SK-N-SH (cell line): Measurements from ENCODE around the gene BAHCC1. TPM values are rescaled to one million over a fixed set of nuclear protein-coding genes. Genes with fewer than 3 reads are reported as not detected.

Experiments used
- CTCF ChIA-PET: fragments of 300-600, 350-600 bp; formaldehyde crosslinking; extraction: SDS; loops from one replicate; lab custom pipeline; 2021; lab: Yijun Ruan, JAX
- POLR2A ChIA-PET: fragments of 350-600 bp; sonication (Branson Sonifier 250); formaldehyde crosslinking; extraction: SDS; loops from one replicate; lab custom pipeline; 2020; ENCODE audit warnings: antibody characterized with exemption, inconsistent platforms; lab: Yijun Ruan, JAX
- DNase-seq: peaks from one replicate; pipeline ENCODE4 v3.0.0; 2012
- H2AFZ ChIP-seq: fragments of 200-600 bp; sonication (generic); 2 replicates; pipeline ENCODE4 v1.8.1; 2016; ENCODE audit warnings: antibody characterized with exemption, mild to moderate bottlenecking, low read depth
- H3F3A ChIP-seq: fragments of 200-600 bp; sonication (generic); replicated peaks from 2 replicates; pipeline ENCODE3; 2016; ENCODE audit warnings: antibody characterized with exemption, mild to moderate bottlenecking; ENCODE audit not compliant: insufficient read depth
- H3K27ac ChIP-seq, 2 experiments: fragments of 200-500 bp in 1 of 2; fragments of 200-600 bp in 1 of 2; sonication (Bioruptor generic) in 1 of 2; sonication (generic), shearing (Covaris generic) in 1 of 2; 2 replicates each; pipeline versions ENCODE4 v1.5.1 to v1.6.1; 2014 to 2016; ENCODE audit warnings: low read depth in 2 of 2, inconsistent platforms in 1 of 2, low read length in 1 of 2, mild to moderate bottlenecking in 1 of 2, mixed read lengths in 1 of 2
- H3K27me3 ChIP-seq: fragments of 200-600 bp; sonication (generic), shearing (Covaris generic); 2 replicates; pipeline ENCODE4 v1.6.1; 2016; ENCODE audit warnings: mixed run types; ENCODE audit not compliant: insufficient read depth
- H3K36me3 ChIP-seq, 2 experiments: fragments of 200-500 bp in 1 of 2; fragments of 200-600 bp in 1 of 2; sonication (Bioruptor generic) in 1 of 2; sonication (generic) in 1 of 2; replicated peaks in 1 of 2; 2 replicates each; pipeline versions ENCODE3 to v1.5.1; 2014 to 2016; ENCODE audit warnings: low read length in 1 of 2, mild to moderate bottlenecking in 1 of 2; ENCODE audit not compliant: insufficient read depth in 2 of 2, control insufficient read depth in 1 of 2
- H3K4me1 ChIP-seq, 2 experiments: fragments of 200-500 bp in 1 of 2; fragments of 200-600 bp in 1 of 2; sonication (Bioruptor generic) in 1 of 2; sonication (generic), shearing (Covaris generic) in 1 of 2; 2 replicates each; pipeline versions ENCODE4 v1.5.1 to v1.6.1; 2014 to 2016; ENCODE audit warnings: low read depth in 1 of 2, low read length in 1 of 2, mixed run types in 1 of 2; ENCODE audit not compliant: insufficient read depth in 2 of 2, control insufficient read depth in 1 of 2
- H3K4me2 ChIP-seq: fragments of 200-600 bp; sonication (generic), shearing (Covaris generic); 2 replicates; pipeline ENCODE4 v1.6.1; 2017; ENCODE audit warnings: mixed run types
- H3K4me3 ChIP-seq, 2 experiments: fragments of 200-500 bp in 1 of 2; fragments of 200-600 bp in 1 of 2; sonication (Bioruptor generic) in 1 of 2; sonication (generic), shearing (Covaris generic) in 1 of 2; 2 replicates each; pipeline versions ENCODE4 v1.5.1 to v1.8.1; 2014 to 2016; ENCODE audit warnings: low read depth in 2 of 2, inconsistent platforms in 1 of 2, low read length in 1 of 2, mild to moderate bottlenecking in 1 of 2, mixed read lengths in 1 of 2, moderate library complexity in 1 of 2
- H3K79me2 ChIP-seq: fragments of 200-600 bp; sonication (generic); 2 replicates; pipeline ENCODE4 v1.8.1; 2017; ENCODE audit warnings: mild to moderate bottlenecking; ENCODE audit not compliant: insufficient read depth
- H3K9ac ChIP-seq: fragments of 200-600 bp; sonication (generic); 2 replicates; pipeline ENCODE4 v1.6.1; 2017; ENCODE audit warnings: mixed run types
- H3K9me2 ChIP-seq: fragments of 200-600 bp; sonication (generic); 2 replicates; pipeline ENCODE4 v1.6.1; 2017; ENCODE audit warnings: mixed run types
- H3K9me3 ChIP-seq: fragments of 200-600 bp; sonication (generic); 2 replicates; pipeline ENCODE4 v1.6.1; 2017; ENCODE audit warnings: mixed run types, mild to moderate bottlenecking, moderate library complexity
- H4K20me1 ChIP-seq: fragments of 200-600 bp; sonication (generic); 2 replicates; pipeline ENCODE4 v1.6.1; 2017; ENCODE audit warnings: mild to moderate bottlenecking, mixed run types; ENCODE audit not compliant: insufficient read depth
- CHD2 ChIP-seq: fragments of 150-350 bp; IDR thresholded peaks from 2 replicates; pipeline ENCODE4 v1.6.1; 2018; ENCODE audit warnings: low read length; ENCODE audit not compliant: partially characterized antibody
- FOXM1 ChIP-seq: IDR thresholded peaks from 2 replicates; pipeline ENCODE4 v1.4.0; 2012; ENCODE audit warnings: low read depth, mild to moderate bottlenecking
- GATA2 ChIP-seq: sonication (generic); formaldehyde crosslinking; IDR thresholded peaks from 2 replicates; pipeline ENCODE4 v1.5.0; 2020; ENCODE audit warnings: mild to moderate bottlenecking, missing genetic modification reagents
- MEF2A ChIP-seq: IDR thresholded peaks from 2 replicates; pipeline ENCODE4 v1.4.0; 2012; ENCODE audit warnings: low read depth, borderline replicate concordance
- MXI1 ChIP-seq: IDR thresholded peaks from 2 replicates; pipeline ENCODE4 v1.6.1; 2012; ENCODE audit warnings: mild to moderate bottlenecking, low read depth, low read length, improper control_type of control experiment
- NFIC ChIP-seq: IDR thresholded peaks from 2 replicates; pipeline ENCODE4 v1.4.0; 2012; ENCODE audit warnings: borderline replicate concordance
- NRF1 ChIP-seq: IDR thresholded peaks from 2 replicates; pipeline ENCODE4 v1.6.1; 2012; ENCODE audit warnings: low read depth, mild to moderate bottlenecking, low read length
- POLR2AphosphoS5 ChIP-seq: IDR thresholded peaks from 2 replicates; pipeline ENCODE4 v1.6.1; 2012; ENCODE audit warnings: low read depth, low read length
- RCOR1 ChIP-seq: fragments of 150-350 bp; IDR thresholded peaks from 2 replicates; pipeline ENCODE4 v1.6.1; 2017; ENCODE audit warnings: antibody characterized with exemption, low read length
- RFX5 ChIP-seq: IDR thresholded peaks from 2 replicates; pipeline ENCODE4 v1.6.1; 2012; ENCODE audit warnings: mild to moderate bottlenecking, improper control_type of control experiment, low read length
- SIN3A ChIP-seq: IDR thresholded peaks from 2 replicates; pipeline ENCODE4 v1.6.1; 2012; ENCODE audit warnings: low read depth, mild to moderate bottlenecking, low read length, moderate library complexity, borderline replicate concordance
- SMC3 ChIP-seq: IDR thresholded peaks from 2 replicates; pipeline ENCODE4 v1.6.1; 2012; ENCODE audit warnings: low read depth, low read length, improper control_type of control experiment
- TCF12 ChIP-seq: IDR thresholded peaks from 2 replicates; pipeline ENCODE4 v1.4.0; 2012
- TEAD4 ChIP-seq: IDR thresholded peaks from 2 replicates; pipeline ENCODE4 v1.4.0; 2012; ENCODE audit warnings: mild to moderate bottlenecking, borderline replicate concordance; ENCODE audit not compliant: insufficient read depth
- ZBTB33 ChIP-seq: IDR thresholded peaks from 2 replicates; pipeline ENCODE4 v1.4.0; 2012; ENCODE audit warnings: low read depth, borderline replicate concordance
- WGBS: methylation state at CpG from one replicate; pipeline ENCODE4 v1.1.6; 2017; ENCODE audit warnings: low lambda C conversion rate; 5-methylcytosine and 5-hydroxymethylcytosine counted together
- polyA plus RNA-seq, 3 experiments: library from polyadenylated mRNA; depleted of rRNA; stranded (reverse); fragments of >200 nt; gene quantifications; 2 replicates each; pipeline ENCODE4 v1.2.3, GENCODE V29; 2012
- TF ChIP-seq, protein P1 (sequence below): fragments of 150-350 bp; IDR thresholded peaks from 2 replicates; pipeline ENCODE4 v1.6.1; 2017; ENCODE audit warnings: antibody characterized with exemption, low read length, low read depth, borderline replicate concordance
- TF ChIP-seq, protein P2 (sequence below): IDR thresholded peaks from 2 replicates; pipeline ENCODE4 v1.6.1; 2012; ENCODE audit warnings: mild to moderate bottlenecking, low read depth, low read length, moderate library complexity
- TF ChIP-seq, protein P3 (sequence below): IDR thresholded peaks from 2 replicates; pipeline ENCODE4; 2012

Gene BAHCC1
- polyA plus RNA-seq, 1 of the 3 experiments (the other 2 are of a cell fraction), result 6.4 TPM

DNA sequence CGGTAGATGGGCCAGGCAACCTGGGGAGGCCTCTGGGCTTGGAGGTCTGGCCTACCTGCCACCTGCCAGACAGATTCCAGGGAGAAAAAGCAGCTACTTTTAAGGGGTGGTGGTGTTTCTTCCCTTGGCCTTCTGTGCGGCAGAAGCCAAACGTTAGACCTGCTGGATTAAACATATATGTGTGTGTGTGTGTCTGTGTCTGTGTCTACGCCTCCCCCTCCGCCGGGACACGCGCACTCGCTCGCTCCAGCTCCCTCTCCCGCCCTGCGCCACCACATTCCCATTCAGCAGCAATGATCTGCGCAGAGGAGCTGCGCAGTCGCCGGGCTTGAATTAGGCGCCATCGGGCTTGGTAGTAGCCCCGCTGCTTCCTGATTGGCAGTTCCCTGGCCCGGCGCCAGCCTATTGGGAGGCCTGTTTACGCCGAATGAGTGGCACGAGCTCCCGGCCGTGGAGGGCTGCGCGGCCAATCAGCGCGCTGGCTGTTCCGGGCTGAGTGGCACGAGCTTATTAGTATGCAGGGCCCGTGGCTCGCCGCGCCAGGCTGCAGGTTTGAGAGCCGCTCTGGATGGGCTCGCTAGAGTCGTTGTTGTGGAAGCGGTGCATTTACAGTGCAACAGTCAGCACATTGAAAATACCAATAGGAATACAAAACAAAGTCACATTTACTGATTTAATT is at the start of gene BAHCC1 (continued):
- TF ChIP-seq CHD2 (no peak), MEF2A (no peak), NRF1 (peak; percentile 97), TCF12 (peak; percentile 39; the same call in 1 of the 2 replicates), MXI1 (peak; percentile 93), SMC3 (0 out of 2 replicates have a peak, but pooled peaks have one; percentile 11), TEAD4 (no peak), POLR2AphosphoS5 (peak; percentile 99)
- TF ChIP-seq, protein P1, sequence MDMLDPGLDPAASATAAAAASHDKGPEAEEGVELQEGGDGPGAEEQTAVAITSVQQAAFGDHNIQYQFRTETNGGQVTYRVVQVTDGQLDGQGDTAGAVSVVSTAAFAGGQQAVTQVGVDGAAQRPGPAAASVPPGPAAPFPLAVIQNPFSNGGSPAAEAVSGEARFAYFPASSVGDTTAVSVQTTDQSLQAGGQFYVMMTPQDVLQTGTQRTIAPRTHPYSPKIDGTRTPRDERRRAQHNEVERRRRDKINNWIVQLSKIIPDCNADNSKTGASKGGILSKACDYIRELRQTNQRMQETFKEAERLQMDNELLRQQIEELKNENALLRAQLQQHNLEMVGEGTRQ, result no peak

DNA sequence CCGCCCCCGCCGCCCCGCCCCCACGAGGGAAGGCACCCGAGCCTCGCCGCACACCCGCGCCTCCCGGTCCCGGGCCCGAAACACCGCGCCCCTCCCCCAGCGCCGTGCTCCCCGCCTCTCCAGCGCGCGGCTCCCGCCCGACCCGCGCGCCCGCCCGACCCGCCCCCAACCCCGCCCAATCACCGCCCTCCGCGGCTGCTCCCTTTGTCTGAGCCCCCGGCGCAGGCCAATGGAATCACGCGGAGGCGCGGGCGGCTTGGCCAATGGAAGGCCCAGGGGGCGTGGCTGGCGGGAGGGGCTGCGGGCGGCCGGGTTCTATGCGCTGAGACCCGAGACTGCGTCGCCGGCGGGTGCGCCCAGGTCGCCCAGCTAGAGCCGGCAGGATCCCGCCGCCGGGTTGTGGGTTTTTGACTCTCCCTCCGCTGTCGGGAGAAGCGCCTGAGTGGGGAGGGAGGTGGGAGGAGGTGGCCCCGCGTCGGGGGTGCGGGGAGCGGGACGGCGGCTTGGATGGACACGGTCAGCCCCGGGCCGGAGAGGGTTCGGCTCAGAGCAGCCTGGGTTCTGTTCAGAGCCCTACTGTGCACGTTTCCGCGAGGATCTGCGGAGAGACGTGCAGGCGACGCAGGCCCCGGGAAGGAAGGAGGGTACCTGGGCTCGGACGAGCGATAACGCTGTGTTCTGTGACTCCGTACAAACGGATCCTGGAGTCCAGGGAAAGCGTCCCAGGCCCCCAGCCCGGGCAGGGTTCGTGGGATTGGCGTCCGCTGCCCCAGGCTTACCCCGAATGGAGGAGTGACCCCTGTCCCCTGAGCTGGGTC is 49.0 kb upstream of the BAHCC1 start:
- 7% methylated on average over 33 of the region's 91 CpGs for WGBS
- CTCF ChIA-PET, result interaction anchor here (0.6 to 1.1 kb wide), 4 partner anchors 9 to 94 kb away, joined by 3 to 4 read pairs (median 4); no protein-coding TSS in a partner anchor
- H2AFZ ChIP-seq, result peak overlapping the region; percentile 91
- H3K4me3 ChIP-seq, result peak overlapping the region; percentile 77 to 100
- H3K4me2 ChIP-seq, result peak overlapping the region; percentile 83
- peaks cover 10% of the 10 kb centered on the region for H3F3A ChIP-seq
- H3K9me3 ChIP-seq, result no peaks in the 10 kb centered on the region
- POLR2A ChIA-PET, result interaction anchor here (0.9 to 1.0 kb wide), 2 partner anchors 88 to 164 kb away, joined by 3 to 4 read pairs; no protein-coding TSS in a partner anchor
- peak; percentile 100 for DNase-seq
- H3K27ac ChIP-seq, result peak overlapping the region; percentile 31 to 92; a peak in 3 of 4 replicates
- H3K9ac ChIP-seq, result peak overlapping the region; percentile 61; the same call in 1 of the 2 replicates
- peaks cover 44% of the 10 kb centered on the region for H3K79me2 ChIP-seq
- H3K27me3 ChIP-seq, result no peaks in the 10 kb centered on the region
- peaks cover 10 to 31% of the 10 kb centered on the region in 2 experiments; a peak in 3 of 4 replicates for H3K4me1 ChIP-seq
- H4K20me1 ChIP-seq, result peaks cover 18% of the 10 kb centered on the region
- H3K9me2 ChIP-seq, result no peaks in the 10 kb centered on the region
- H3K36me3 ChIP-seq, result peaks cover 6% of the 10 kb centered on the region in 2 experiments
- TF ChIP-seq FOXM1 (no peak), SIN3A (peak; percentile 85; the same call in 1 of the 2 replicates), NRF1 (peak; percentile 58), MXI1 (peak; percentile 31; the same call in 1 of the 2 replicates), CHD2 (peak; percentile 84), POLR2AphosphoS5 (peak; percentile 94), NFIC (no peak), RFX5 (peak; percentile 70), GATA2 (no peak), SMC3 (0 out of 2 replicates have a peak, but pooled peaks have one; percentile 5), ZBTB33 (no peak), RCOR1 (0 out of 2 replicates have a peak, but pooled peaks have one; percentile 3)
- TF ChIP-seq, protein P1, result no peak; the same call in 1 of the 2 replicates
- TF ChIP-seq, protein P2, sequence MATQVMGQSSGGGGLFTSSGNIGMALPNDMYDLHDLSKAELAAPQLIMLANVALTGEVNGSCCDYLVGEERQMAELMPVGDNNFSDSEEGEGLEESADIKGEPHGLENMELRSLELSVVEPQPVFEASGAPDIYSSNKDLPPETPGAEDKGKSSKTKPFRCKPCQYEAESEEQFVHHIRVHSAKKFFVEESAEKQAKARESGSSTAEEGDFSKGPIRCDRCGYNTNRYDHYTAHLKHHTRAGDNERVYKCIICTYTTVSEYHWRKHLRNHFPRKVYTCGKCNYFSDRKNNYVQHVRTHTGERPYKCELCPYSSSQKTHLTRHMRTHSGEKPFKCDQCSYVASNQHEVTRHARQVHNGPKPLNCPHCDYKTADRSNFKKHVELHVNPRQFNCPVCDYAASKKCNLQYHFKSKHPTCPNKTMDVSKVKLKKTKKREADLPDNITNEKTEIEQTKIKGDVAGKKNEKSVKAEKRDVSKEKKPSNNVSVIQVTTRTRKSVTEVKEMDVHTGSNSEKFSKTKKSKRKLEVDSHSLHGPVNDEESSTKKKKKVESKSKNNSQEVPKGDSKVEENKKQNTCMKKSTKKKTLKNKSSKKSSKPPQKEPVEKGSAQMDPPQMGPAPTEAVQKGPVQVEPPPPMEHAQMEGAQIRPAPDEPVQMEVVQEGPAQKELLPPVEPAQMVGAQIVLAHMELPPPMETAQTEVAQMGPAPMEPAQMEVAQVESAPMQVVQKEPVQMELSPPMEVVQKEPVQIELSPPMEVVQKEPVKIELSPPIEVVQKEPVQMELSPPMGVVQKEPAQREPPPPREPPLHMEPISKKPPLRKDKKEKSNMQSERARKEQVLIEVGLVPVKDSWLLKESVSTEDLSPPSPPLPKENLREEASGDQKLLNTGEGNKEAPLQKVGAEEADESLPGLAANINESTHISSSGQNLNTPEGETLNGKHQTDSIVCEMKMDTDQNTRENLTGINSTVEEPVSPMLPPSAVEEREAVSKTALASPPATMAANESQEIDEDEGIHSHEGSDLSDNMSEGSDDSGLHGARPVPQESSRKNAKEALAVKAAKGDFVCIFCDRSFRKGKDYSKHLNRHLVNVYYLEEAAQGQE, result peak; percentile 25; the same call in 1 of the 2 replicates
- TF ChIP-seq, protein P3, sequence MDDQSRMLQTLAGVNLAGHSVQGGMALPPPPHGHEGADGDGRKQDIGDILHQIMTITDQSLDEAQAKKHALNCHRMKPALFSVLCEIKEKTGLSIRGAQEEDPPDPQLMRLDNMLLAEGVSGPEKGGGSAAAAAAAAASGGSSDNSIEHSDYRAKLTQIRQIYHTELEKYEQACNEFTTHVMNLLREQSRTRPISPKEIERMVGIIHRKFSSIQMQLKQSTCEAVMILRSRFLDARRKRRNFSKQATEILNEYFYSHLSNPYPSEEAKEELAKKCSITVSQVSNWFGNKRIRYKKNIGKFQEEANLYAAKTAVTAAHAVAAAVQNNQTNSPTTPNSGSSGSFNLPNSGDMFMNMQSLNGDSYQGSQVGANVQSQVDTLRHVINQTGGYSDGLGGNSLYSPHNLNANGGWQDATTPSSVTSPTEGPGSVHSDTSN, result peak; percentile 23; the same call in 1 of the 2 replicates
